VCaP (cell line): ENCODE measurements around the gene IQSEC1.
A peak's percentile ranks its signal among the peaks of the same experiment; 100 is the strongest.

Experiments
- H3K27ac ChIP-seq: fragments of 450-650 bp; 2 replicates; pipeline ENCODE4 v1.5.1; 2017
- TF ChIP-seq, protein P1 (sequence below): fragments of 450-650 bp; conservative IDR thresholded peaks from 2 replicates; pipeline ENCODE4 v1.5.1; 2017; ENCODE audit warnings: mild to moderate bottlenecking, moderate library complexity

The IQSEC1 gene

DNA sequence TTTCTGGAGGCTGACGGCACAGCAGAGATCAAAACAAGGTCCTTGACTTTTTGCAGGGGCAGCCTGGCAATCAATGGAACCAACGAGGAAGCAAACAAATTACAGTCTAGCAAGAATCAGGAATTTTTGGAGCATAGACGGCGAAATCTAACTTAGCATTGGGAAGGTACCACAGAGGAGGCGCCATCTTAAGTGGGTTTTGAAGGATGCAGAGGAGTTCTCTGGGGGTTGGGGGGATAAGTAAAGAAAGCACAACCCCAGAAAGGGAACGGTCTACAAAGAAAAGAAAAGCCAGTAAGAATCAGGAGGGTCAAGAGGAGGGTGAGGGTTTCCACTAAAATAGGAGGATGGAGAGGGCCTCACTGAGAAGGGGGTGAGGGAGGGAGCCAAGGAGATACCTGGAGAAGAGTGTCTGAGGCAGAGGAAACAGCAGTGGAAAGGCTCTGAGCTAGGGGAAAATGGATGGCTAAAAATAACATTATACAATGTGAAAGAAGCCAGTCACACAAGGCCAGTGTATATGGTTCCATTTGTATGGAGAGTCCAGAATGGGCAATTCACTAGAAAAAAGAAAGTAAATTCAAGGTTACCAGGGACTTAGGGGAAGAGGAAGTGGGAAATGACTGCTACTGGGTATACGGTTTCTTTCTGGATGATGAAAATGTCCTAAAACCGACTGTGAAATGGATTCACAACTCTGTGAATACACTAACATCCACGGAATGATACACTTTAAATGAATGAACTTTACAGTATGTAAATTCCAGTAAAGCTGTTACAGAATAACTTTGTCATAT lies 25.2 kb upstream of the IQSEC1 start:
- TF ChIP-seq, protein P1, sequence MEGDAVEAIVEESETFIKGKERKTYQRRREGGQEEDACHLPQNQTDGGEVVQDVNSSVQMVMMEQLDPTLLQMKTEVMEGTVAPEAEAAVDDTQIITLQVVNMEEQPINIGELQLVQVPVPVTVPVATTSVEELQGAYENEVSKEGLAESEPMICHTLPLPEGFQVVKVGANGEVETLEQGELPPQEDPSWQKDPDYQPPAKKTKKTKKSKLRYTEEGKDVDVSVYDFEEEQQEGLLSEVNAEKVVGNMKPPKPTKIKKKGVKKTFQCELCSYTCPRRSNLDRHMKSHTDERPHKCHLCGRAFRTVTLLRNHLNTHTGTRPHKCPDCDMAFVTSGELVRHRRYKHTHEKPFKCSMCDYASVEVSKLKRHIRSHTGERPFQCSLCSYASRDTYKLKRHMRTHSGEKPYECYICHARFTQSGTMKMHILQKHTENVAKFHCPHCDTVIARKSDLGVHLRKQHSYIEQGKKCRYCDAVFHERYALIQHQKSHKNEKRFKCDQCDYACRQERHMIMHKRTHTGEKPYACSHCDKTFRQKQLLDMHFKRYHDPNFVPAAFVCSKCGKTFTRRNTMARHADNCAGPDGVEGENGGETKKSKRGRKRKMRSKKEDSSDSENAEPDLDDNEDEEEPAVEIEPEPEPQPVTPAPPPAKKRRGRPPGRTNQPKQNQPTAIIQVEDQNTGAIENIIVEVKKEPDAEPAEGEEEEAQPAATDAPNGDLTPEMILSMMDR = no peak
- H3K27ac ChIP-seq = no peak overlapping the region

DNA sequence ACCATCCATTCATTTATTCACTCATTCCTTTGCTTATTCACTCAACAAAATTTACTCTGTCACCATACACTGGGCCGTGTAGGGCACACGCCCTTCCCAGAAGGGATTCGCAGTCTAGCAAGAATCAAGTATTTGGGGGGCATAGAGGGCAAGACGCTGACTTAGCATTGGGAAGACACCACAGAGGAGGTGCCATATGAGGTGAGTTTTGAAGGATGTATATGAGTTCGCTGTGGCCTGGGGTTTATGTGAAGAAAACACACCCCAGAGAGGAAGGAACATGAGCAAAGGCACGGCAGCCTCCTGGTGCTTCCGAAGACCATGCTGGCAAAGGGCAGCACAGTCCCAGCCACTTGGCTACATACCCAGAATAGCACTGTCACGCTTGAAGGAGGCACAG lies 23.1 kb upstream of the IQSEC1 start:
- no peak overlapping the region for H3K27ac ChIP-seq
- TF ChIP-seq, protein P1 = no peak

DNA sequence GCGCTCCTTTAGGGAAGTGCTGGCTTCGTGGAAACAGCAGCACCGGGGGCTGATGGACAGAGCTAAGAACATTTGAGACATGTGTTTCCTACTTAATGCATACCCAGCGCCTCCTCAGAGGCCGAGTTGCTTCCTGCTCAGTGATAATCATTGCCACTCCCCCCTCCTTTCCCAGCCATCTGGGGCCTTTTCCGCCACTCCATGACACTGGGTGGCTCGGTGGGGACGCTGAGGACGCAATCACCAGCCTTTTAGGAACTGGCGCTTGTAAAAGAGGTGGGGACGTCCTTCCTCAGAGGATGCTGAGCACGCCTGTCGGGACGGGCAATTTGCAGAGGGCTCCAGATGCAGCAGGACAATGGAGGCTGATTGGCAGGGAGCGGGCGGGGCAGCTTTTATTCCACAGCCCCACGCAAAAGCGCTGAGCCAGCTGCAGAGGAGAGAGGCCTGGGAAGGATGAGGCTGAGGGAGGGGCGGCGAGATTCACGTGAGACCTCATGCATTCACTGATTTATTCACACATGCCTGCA lies 22.2 kb upstream of the IQSEC1 start:
- no peak overlapping the region for H3K27ac ChIP-seq
- TF ChIP-seq, protein P1 = no peak

DNA sequence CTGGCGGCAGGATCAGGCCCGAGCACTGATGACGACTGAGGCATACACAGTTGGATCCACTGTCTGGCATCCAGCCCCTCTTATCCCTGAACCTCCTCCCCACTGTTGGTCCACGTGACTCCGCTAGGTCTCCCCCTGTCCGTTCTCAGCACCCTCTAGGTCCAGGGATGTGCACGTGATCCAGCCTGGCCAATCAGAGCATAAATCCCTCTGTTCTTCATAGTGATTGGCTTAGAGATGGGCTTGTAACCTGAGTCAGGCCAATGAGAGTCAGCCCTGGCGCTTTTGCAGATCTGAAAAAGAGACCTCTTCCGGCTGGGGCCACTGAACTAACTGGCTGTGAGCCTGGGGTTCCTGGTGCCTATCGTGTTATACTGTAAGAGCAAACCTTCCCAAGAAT lies 20.5 kb upstream of the IQSEC1 start:
- TF ChIP-seq, protein P1 = no peak
- H3K27ac ChIP-seq = peak overlapping the region; percentile 92

DNA sequence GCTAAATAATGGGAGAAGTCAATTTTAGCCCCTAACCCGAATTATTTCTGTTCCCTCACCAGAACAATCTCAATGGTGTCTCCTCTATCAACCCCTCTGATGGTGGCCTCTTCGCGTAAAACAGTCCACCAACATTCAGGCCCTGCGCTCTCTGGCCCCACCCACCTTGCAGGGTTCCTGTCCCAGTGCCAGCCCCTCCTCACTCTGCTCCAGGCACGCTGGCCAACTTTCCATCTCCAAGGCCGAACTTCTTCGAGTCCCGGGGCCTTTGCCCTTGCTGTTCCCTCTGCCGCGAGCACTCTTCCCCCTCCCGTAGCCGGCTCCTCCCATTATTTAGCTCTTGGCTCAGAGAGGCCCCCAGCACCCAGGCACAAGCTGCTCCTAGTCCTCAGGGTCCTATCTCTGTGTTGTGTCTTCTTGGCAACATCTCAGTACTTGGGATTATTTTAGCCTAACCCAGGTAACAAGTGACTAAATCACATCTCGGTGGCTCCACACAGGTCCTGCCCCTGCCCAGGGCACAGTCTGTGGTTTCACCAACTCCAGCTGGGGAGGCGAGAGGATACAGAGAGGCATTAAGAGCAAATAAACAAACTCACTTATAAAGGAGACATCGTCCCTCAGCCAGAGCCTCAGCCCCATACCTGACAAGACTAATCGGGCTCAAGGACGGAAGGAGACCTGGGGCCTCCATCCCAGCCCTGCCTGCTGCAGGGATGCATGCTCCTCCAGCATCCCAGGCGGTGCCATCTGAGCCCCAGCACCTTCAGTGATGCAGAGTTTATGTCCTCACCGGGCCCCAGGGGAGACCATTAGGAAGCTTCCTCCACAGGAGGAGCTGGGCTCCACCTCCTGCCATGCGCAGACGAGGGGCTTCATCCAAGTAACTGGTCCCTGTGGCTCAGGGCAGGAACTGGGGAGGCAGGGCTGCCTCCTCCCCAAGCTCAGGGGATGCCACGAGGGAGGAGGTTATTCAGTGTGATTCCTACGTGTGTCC lies 19.7 kb upstream of the IQSEC1 start:
- H3K27ac ChIP-seq = peak overlapping the region; percentile 92
- TF ChIP-seq, protein P1 = no peak

DNA sequence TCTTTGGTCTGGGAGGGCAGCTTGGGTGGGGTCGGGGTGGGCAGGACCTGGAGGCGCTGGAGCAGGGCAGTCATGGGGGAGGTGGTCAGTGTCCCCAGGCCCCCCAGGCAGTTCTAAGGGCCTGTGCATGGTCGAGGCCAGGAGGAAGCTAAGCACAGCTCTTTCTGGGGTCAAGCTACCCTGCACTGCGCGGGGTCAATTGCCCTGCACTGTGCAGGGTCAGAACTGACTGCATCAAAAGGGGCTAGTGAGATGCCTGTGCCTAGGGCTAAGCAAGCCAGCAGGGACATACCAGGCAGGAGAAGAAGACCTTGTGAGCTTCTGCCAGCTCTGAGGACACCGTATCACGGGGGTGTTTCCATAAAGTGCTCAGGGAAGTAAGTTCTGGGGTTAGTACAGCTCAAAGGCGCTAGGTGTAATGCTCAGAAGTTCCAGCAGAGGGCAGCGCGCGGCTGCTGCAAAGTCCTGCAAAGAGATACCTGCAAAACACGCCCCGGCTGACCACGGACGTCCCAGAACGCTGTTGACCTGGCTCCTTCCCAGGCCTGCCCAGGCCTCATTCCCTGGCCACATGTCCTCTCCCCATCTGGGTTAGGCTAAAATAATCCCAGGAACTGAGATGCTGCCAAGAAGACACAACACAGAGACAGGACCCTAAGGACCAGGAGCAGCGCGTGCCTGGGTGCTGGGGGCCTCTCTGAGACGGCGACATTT lies 18.8 kb upstream of the IQSEC1 start:
- H3K27ac ChIP-seq = peak overlapping the region; percentile 92
- TF ChIP-seq, protein P1 = peak; percentile 99
